Osteocyte (in vitro differentiated cells): ENCODE results near the gene PCDH15. TPM values are rescaled to one million over a fixed set of nuclear protein-coding genes. Genes with fewer than 3 reads are reported as not detected.
A peak's percentile ranks its signal among the peaks of the same experiment; 100 is the strongest.
"Not testable (repeated sequence)": the region's sequence is repeated elsewhere in the genome, so short reads cannot be mapped to it uniquely, and the experiment has no call there.

ENCODE experiments used
- DNase-seq: peaks from one replicate; pipeline ENCODE4 v3.0.0; 2021; ENCODE audit warnings: mixed read lengths; ENCODE audit not compliant: unreplicated experiment; ENCODE audit errors: extremely low spot score
- H3K27ac Mint-ChIP-seq: one replicate; pipeline ENCODE4 v1.8.0; 2021; ENCODE audit warnings: mild to moderate bottlenecking, mixed read lengths; ENCODE audit not compliant: unreplicated experiment
- H3K27me3 Mint-ChIP-seq: one replicate; pipeline ENCODE4 v1.8.0; 2021; ENCODE audit warnings: mixed read lengths; ENCODE audit not compliant: unreplicated experiment
- H3K36me3 Mint-ChIP-seq: one replicate; pipeline ENCODE4 v1.8.0; 2021; ENCODE audit warnings: mixed read lengths; ENCODE audit not compliant: unreplicated experiment
- H3K4me1 Mint-ChIP-seq: one replicate; pipeline ENCODE4 v1.8.0; 2021; ENCODE audit warnings: mixed read lengths; ENCODE audit not compliant: unreplicated experiment
- H3K4me3 Mint-ChIP-seq: one replicate; pipeline ENCODE4 v1.8.0; 2021; ENCODE audit warnings: mild to moderate bottlenecking, moderate library complexity, mixed read lengths; ENCODE audit not compliant: unreplicated experiment
- H3K9me3 Mint-ChIP-seq: one replicate; pipeline ENCODE4 v1.8.0; 2021; ENCODE audit warnings: mixed read lengths; ENCODE audit not compliant: unreplicated experiment
- CTCF ChIP-seq: fragments of 200-600 bp; sonication (generic); IDR thresholded peaks from 2 replicates; pipeline ENCODE4 v1.5.0; 2021; ENCODE audit warnings: antibody characterized with exemption, mild to moderate bottlenecking, moderate library complexity
- total RNA-seq: library from RNA; stranded (reverse); gene quantifications from 2 replicates; pipeline ENCODE4 v1.2.1, GENCODE V29; 2021

The PCDH15 gene
- total RNA-seq, 1 donor from 2014 or later: 2.6 TPM

DNA sequence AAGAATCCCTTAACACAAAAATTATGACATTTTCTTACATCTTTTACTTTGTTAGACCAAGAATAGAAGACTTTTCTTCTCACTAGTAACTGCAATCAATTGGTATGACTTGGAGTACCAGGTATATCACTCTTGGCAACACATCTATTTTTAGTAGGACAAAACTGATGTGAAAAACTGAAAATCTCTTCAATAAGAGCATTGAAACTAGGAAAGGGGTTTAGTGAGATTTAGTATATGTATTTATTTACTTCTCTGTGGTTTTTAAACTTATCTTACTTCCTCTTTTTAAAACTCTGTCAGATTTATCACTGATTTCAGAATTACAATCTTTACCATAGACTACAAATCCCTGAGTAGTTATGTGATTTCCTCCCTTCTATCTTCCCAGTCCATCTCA lies 366.2 kb downstream of the PCDH15 start:
- TF ChIP-seq CTCF: no peak
- Mint-ChIP-seq H3K4me1 (no peaks in the 10 kb centered on the region), H3K9me3 (peaks cover 9% of the 10 kb centered on the region), H3K27me3 (peaks cover 9% of the 10 kb centered on the region), H3K4me3 (no peak overlapping the region), H3K36me3 (no peaks in the 10 kb centered on the region), H3K27ac (no peak overlapping the region)
- no peak for DNase-seq

GRCh38 chr10:54415483-54415882 lies 385.5 kb downstream of the PCDH15 start:
- no peak overlapping the region for H3K27ac Mint-ChIP-seq
- no peak for DNase-seq
- H3K9me3 Mint-ChIP-seq: no peaks in the 10 kb centered on the region
- TF ChIP-seq CTCF: no peak
- no peaks in the 10 kb centered on the region for H3K4me1 Mint-ChIP-seq
- no peak overlapping the region for H3K4me3 Mint-ChIP-seq
- H3K36me3 Mint-ChIP-seq: no peaks in the 10 kb centered on the region
- H3K27me3 Mint-ChIP-seq: peaks cover 3% of the 10 kb centered on the region

- H3K4me1 Mint-ChIP-seq: no peaks in the 10 kb centered on the region
- no peaks in the 10 kb centered on the region for H3K36me3 Mint-ChIP-seq
- no peak for DNase-seq
- no peak overlapping the region for H3K4me3 Mint-ChIP-seq
- peaks cover 19% of the 10 kb centered on the region for H3K27me3 Mint-ChIP-seq
- H3K27ac Mint-ChIP-seq: no peak overlapping the region
- H3K9me3 Mint-ChIP-seq: no peaks in the 10 kb centered on the region
- TF ChIP-seq CTCF: peak; percentile 60
Observed at GRCh38 chr10:54402576-54402975, 398.5 kb downstream of the PCDH15 start.

- peaks cover 12% of the 10 kb centered on the region for H3K27me3 Mint-ChIP-seq
- H3K4me1 Mint-ChIP-seq: no peaks in the 10 kb centered on the region
- H3K9me3 Mint-ChIP-seq: peaks cover 3% of the 10 kb centered on the region
- TF ChIP-seq CTCF: no peak
- no peak overlapping the region for H3K27ac Mint-ChIP-seq
- DNase-seq: no peak
- no peaks in the 10 kb centered on the region for H3K36me3 Mint-ChIP-seq
- H3K4me3 Mint-ChIP-seq: no peak overlapping the region
Observed at GRCh38 chr10:54396031-54396430, 405.0 kb downstream of the PCDH15 start.

DNA sequence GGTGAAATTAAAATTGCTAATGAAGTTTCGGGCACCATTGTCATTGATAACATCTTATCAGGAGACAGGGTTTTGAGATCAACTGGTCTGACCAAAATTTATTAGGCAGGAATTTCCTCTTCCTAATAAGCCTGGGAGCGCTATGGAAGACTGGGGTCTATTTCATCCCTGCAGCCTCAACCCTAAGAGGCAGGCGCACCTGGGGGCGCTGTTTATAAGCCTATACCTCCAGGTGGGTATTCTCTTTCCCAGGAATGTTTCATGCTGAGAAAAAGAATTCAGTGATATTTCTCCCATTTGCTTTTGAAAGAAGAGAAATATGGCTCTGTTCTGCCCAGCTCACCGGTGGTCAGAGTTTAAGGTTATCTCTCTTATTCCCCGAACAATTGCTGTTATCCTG lies 406.4 kb downstream of the PCDH15 start:
- not testable (repeated sequence) for H3K9me3 Mint-ChIP-seq, H3K27ac Mint-ChIP-seq, H3K36me3 Mint-ChIP-seq, DNase-seq, H3K4me1 Mint-ChIP-seq, H3K27me3 Mint-ChIP-seq, H3K4me3 Mint-ChIP-seq

- Mint-ChIP-seq H3K4me1 (no peaks in the 10 kb centered on the region), H3K36me3 (no peaks in the 10 kb centered on the region), H3K27me3 (no peaks in the 10 kb centered on the region), H3K27ac (no peak overlapping the region), H3K4me3 (no peak overlapping the region), H3K9me3 (no peaks in the 10 kb centered on the region)
- no peak for DNase-seq
- TF ChIP-seq CTCF: no peak
Observed at GRCh38 chr10:54372179-54372578, 428.9 kb downstream of the PCDH15 start.
